GM21717 (cell line): ENCODE measurements around the gene FAM219A.

ENCODE experiments used
- ATAC-seq: cut with Tn5 transposase; IDR thresholded peaks from one replicate; pipeline ENCODE4 v1.9.1; 2021; ENCODE audit warnings: mild to moderate bottlenecking, moderate library complexity; ENCODE audit not compliant: unreplicated experiment

The FAM219A gene

DNA sequence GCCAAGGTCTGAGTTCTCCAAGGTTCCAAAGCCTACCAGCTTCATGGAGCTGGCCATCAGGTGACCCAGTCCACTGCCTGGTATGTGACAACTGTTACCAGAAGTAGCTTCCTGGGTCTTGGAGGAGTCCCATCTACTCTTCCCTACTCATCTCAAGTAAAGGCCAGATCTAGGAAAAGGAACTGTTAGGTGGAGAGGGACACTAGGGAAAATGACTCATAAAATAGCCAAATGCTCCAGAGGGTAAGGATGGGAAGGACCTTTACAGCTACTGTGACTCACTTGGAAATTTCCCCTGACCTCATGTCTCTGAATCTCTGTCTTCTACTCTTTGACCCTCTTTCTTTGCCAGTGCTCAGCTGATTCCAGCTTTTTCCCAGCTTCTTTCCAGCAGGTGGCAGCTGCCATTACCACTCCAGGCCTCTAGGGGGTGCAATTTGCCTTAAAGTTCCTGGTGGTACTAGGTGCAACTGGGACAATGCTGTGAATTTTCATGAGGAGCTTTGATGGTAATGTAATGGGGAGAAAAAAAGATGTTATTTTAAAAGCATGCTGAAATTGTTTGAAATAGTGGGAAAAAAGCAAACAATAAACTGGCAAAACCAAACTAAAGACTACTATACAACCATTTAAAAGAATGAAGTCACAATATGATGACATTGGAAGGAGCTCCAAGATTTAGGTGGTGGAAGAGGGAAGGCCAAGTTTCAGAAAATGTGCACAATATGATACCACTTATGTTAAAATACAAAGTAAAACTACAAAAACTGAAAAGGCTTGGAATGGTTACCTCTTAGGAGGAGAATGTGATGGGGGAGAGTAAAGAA is 54.6 kb downstream of the FAM219A start:
- ATAC-seq, result no peak

DNA sequence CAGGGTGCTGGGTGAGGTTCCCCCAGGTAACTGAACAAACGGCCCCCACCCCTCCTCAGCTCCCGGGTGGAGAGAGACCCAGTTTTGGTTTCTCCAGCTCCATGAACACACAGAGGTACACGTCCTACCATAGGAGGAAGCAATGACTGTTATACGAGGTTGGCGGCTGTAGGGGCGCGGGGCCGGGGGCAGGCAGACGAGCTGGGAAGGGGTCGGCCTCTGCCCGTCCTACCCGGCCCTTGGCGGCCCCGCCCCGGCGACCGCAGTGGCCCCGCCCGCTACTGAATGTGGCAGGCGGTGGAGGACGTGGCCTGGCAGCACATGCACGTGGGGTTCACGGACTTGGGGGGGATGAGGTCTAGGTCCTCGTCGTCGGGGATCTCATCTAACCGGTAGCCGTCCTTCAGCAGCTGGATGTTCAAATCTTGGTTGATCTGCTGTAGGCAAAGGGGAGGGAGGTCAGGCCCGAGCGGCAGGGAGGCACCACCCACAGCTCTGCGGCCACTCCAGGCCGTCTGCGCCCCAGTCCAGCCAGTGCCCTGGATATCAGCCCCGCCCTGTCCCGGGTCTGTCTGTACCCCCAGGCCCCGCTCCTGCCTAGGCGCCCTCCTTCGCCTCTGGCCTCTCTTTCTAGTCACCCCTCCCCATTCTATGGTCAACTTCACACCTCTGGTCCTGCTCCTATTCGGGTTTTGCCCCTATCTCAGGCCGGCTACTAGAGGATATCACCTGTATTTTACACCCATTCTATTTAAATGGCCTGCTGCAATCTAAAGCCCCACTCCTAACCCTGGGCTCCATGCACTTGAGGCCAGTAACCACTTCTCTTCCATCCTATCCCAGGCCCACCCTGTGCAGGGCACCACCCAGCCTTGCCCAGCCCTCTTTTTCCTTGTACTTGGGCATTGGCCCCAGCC is 57.4 kb downstream of the FAM219A start:
- no peak for ATAC-seq

DNA sequence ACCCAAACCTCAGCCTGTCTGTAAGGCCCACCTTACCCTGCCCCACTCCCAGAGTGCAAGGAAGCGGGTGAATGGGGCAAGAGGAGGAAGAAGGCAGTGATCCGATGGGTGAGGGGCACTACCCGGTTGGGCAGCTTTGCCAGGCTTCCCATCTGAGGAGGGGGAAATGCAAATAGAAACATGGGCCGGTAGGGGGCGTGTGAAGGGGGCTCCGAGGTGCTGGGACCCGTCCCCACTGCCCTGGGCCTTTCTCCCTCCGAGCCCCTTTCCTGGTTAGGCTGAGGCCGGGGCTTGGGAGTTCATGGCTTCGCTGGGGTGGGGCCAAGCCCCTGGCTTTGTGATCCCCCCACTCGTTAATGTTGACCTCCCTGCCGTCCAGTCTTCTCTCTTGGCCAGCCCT is 58.1 kb downstream of the FAM219A start:
- no peak for ATAC-seq

DNA sequence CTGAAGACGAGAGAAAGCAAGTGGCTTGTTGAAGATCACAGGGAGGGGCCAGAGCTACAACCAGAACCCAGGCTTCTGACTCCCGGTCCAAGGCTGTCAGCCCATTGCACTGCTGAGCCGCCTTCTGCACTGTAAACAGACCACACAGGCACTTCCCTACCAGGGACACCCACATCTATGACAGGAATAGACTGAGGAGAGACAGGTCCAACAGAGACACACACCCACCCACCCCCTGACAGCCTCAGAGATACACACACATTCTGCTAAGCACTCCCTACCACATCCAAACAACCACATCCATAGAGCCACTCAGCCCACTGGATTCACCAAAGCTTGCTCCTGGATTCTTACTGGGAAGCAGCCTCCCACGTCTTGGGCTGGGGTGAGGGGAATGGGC is 58.6 kb downstream of the FAM219A start:
- no peak for ATAC-seq

DNA sequence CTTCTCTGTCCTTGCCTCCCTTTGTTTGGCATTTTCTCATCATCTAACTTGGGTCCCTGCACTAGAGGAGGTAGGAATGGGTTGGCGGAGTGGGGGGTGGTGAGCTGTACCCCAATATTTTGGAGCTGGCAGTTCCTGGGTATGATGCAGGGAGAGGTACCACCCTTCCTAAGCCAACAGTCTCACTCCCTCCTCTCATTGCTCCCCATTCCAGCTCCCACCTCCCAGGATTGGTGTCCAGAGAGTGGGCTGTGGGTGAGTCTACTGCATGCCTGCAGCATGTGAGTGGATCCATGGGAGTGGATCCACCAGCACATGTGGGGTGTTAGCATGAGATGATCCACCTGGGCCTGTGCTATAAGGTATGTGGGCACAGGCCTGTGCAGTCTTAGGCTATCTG is 59.5 kb downstream of the FAM219A start:
- no peak for ATAC-seq

DNA sequence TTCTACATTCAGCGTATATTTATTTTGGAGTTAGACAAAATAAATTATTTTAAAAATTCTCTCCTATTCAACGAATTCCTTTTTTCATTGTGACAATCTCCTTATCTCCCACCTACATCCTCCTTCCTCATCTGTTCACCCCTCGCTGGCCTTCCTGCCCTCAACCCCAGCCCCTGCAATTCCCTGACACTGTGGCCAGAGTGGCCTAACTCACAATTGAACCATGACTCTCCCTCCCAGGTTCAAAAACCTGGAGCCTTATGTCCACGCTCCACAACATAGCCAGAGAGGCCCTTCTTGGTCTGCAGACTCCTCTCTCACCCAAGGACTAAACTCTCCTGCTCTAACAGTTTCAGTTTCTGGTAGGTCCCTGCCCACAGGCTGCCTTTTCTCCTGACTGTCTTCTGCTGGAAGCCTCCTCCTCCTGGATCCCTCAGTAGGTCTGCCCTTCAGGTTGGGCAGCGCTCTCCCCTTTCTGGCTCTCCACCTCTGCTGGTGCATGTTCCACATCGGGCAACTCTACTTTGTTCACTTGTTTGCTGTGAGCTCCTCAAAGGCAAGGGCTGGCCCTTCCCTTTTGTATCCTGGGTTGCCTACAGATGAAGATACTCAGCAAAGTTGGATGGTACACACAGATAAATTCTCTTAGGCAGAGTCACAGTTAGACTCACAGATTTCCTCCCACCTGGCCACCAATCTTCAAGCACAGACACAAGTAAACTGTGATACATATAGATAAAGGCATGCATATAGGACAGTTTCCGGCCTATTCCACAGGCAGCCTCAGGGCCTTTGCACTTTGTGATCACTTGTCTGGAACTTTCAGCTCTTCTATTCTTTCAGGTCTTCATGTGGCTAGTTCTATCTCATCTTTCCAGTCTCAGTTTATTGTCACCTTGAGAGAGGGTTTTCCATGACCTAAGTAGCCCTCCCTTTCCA is 61.8 kb downstream of the FAM219A start:
- no peak for ATAC-seq

DNA sequence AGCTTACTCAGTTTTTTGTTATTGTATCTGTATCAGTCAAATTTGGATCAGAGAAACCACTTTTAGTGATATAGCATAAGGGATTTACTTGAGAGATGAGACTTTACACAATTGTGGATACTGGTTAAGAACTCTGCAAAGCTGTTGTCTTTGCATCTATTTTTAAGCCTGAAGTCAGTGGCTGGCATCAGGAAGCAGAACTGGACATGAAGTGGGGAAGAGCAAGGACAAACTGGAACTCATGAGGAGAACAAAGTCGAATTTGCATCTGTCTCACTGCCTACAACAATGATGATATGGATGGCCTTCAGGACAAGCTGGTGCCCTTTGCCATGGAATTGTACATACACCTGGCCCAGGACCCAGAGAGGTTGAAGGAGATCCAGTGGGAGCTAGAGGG is 65.9 kb downstream of the FAM219A start:
- no peak for ATAC-seq

DNA sequence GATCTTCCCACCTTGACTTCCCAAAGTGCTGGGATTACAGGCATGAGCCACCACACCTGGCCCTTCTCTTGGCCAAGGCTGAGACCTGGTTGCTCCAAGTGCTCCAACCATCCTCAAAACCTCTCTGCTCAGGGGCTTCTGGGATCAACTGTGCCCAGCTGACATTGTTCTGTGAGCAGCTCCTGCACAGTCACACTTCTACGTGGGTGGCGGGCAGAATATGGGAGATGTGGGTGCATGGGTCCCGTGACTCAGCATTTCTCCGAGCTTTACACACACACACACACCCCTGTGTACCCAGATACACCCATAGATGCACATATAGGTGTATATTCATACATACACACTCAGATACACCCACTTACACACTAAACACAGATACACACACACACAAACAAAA is 71.1 kb downstream of the FAM219A start:
- no peak for ATAC-seq

DNA sequence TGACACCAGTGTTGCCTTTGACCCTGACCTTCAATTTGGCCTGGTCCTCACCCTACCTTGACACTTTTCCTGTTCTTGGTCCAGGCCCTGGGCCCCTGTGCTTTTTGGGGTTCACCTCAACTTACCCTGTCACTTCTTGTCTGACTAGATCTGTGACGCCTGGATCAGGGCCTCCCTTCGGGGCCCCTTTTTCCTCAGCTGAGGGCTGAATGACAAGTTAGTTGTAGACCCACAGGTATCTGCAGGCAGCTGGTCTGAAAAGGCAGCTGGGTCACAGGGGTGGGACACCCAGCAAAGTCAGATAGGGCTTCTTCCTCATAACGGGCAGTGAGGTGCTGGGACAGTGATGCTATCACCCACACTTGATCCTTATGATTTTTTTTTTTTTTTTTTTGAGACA is 71.7 kb downstream of the FAM219A start:
- no peak for ATAC-seq

DNA sequence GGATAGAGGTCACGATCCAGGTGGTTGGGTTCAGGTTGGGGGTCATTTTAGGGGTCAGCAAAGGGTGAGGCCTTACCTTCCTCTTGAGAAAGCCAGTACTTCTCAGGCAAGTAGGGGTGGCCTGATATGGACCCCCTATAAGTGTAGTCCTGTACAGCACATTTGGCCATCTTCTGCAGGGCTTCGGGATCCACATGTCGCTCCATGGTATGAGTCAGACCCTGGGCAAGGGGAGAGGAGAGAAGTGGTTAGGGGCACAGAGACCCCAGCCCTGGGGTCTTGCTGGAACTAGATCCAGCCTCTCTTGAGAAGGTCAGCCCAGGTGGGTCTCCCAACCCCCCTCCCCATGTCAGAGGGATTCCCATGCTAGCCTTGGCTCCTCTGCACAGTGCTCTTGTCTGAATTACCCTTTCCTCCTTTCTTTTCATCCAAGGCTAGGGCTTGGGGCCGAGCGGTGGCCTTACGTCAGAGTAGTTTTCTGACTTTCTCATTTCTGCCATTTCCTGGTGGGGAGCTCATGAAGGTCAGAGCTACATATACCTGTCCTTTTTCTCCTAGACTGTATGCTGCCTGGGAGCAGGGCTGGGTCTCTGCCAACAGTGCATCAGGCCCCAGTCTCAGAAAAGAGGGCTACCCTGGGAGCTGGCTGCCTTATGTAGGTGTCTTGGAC is 72.7 kb downstream of the FAM219A start:
- no peak for ATAC-seq

DNA sequence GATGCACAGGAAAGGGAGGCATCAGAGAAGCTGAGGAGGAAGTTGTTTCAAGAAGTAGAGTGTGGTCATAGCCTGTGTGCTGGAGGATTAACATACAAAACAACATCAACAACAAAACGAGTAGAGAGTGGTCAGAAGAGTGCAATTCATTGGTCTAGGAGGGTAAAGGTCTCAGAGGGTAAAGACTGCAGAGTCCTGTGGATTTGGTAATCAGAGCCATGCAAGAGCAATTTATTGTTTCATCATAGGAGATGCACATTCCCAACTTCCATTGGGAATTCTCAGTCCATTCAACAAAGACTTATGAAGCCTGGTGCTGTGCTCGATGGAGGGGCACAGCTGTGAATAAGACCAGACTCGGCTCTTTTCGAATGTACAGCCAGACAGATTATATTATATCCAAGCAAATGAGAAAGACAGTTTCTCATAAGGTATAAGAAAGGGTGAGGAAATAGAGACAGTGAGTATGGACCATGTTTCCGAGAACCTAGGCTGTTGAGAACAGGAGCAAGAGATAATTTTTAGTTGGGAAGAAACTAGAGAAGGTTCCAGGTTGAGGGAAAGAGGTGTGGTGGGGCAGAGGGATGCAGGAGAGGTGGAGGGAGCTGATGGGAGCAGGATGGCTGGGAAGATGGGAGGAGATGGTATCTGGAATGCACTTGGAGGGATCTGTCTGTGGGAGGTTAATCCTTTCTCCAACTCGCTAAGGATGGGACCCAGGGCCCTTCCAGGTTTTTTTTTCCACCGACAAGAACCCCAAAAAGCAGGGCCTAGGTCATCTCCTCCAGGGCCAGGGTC is 73.8 kb downstream of the FAM219A start:
- no peak for ATAC-seq

DNA sequence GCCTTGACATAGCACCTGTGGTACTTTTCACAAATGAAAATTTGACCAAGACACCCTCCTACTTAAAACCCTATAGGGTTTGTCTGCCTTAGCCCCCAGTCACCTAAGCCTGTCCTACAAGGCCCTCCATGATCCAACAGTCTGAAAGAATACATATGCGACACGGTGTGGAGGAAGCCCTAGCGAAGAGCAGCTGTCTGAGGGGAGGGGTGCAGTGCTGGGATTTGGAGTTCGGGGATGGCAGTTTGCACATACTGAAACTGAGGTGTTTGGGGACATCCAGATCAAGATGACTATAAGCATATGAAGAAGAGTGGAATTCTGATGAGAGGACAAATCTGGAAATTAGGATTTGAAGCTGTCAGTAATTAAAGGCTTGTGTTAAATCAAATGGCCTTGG is 74.5 kb downstream of the FAM219A start:
- no peak for ATAC-seq

DNA sequence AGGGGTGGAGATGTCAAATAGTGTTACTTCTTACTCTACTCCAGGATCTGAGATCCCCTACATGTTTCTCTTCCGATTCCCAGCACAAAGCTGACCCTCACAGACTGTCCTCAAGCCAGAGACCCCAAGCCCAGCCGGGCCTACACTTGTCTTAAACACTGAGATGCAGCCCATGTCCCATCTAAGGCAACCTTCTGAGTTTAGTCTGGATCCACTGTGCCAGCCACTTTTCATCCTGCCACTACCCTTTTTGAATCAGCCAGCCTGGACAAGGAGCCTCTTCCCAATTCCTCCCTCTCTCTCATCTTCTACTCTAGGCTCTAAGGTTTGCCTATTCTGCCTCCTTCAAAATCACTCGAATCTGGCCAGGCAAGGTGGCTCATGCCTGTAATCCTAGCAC is 75.5 kb downstream of the FAM219A start:
- ATAC-seq, result no peak

DNA sequence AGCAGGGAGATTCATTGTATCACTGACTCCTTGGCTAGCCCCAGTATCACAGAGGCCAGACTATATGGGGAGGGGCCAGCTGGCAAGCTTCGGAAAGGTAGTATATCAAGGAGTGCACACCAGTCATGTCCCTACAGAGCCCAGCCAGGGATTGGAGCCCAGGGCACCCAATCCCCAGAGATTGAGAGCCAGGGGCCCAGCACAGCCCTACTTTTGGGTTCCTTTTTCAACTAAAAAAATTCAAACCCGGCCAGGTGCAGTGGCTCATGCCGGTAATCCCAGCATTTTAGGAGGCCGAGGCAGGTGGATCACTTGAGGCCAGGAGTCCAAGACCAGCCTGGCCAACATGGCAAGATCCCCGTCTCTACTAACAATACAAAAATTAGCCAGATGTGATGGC is 76.3 kb downstream of the FAM219A start:
- ATAC-seq, result no peak

DNA sequence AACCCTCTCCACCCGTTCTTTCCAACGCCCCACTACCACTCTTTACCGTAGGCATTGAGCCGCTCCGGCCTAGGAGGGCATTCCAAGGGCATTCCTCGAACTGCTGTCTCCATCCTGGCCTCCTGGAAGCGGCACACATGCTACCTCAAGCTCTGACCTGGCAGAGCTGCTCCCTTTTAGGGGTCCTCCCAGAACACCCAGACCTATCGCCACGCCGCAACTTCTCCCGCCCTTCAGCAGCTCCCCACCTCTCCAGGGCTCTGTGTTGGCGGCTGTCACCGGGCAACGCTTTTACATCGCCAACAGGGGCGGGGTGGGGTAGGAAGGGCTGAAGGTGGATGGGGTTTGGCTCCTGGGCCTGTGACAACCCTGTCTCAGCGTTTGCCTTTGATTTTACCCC is 77.0 kb downstream of the FAM219A start:
- no peak for ATAC-seq

DNA sequence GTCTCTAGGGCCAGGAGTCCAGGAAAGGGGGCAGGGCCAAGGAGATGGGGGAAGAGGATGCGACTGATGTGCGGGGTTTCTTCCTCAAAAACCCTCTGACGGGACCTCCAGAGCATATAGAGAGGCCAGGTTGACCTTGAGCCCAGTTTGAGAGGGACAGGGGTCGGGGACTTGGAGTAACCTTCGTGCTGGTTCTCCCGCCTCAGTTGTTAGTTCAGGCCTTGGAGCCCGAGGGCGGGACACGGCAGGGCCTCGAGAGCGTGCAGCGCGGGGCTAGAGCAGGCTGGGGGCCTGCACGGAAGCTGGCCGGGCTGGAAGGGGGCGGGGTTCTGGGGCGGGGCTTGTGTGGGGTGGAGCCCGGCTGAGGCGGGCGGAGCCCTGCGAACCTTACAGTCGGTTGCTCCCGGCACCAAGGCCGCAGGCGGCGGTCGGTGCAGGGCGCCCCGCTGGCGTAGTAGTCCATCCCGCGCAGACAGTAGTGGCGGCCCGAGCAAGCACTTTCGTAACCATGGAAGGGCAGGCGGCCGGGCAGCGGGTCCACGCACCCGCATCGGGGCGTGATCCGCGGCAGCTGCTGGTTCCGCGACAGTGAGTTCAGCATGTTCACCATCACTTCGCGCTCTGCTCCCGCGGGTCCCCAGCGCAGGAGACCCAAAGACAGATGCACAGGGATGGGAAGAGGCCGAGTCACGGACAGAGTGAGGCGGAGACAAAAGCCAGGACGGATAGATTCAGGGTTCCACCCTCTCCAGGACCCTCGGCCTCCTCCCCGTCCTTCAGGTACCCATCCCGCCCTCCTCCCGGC is 77.7 kb downstream of the FAM219A start:
- ATAC-seq, result no peak

DNA sequence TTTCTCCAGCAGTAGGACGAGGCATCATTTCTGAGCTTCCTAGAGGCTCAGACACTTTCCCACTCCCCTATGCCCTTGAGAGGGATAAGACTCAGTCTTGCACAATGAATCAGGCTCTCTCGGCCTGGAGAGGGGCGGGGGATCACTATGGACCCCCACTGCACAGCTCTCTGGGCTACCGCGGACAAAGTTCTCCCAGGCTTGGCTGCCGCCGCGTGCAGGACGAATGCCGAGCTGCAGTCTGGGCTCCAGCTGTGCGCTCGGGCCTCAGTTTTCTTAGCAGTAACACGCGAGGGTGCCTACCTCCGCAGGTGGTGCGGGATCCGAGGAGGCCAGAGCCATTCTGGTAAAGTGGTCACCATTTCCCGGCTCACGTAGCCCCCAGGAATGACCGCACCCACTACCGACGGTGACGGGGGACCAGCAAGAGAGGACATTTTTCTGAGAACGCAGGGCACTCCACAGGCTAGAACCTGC is 78.3 kb downstream of the FAM219A start:
- ATAC-seq, result no peak

DNA sequence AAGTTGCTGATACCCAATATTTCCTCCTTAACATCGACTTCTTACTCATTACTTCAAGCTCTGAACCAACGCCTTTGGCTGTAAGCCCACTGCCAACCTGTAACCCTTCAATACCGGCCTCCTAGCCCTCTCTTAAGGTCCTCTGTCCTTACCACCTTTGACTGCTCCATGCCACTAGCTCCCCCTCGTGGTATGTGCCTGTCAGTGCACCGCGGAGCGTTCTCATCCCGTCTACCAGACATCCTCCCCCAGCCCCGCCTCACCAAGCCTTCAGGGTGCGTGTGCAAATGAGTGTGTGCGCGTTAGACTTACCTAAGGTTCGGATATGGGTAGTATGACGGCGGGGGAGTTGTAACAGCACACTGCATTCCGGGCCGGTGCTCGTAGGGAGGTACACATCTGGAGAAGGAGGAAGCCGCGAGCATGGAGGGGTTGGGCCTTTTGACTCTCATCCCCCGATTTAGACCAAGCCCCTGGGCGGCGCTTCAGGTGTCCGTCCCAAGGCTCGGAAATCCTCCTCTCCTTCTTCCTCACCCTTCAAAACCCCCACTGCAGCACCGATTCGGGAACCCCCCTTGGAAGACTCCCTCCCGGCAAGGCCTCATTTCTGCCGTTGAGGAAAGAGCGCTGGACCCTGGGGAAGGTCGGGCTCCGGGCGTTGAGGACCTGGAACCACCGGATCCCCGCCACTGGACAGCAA is 78.9 kb downstream of the FAM219A start:
- ATAC-seq, result no peak
